HL-60/S4 (cell line): ENCODE results near the gene HTR7.
"Not testable (repeated sequence)": the region's sequence is repeated elsewhere in the genome, so short reads cannot be mapped to it uniquely, and the experiment has no call there.

Experiments
- in situ Hi-C: fragments of 300-500 bp; cut with MboI; formaldehyde crosslinking; loops from 2 replicates; pipeline ENCODE4 v1.14.3; 2022; ENCODE audit warnings: low sequenced_read_pairs

HTR7 gene

DNA sequence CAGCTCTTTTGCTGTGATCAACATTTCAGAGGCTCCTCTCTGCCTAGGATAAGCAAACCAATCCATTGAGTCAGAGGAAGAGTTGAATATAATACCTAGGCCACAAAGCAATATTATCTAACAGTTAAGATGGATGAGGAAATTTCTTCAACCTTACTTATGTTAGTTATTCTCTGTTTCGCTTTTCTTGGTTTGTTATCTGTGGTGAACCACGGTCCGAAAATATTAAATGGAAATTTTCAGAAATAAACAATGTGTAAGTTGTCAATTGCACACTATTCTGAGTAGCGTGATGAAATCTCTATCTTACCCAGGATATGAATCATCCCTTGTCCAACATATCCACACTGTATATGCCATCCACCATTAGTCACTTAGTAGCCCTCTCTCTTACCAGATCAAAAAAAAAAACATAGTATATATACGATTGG is 1.5 kb upstream of the HTR7 start:
- in situ Hi-C loops = loop anchor here (25.0 kb wide), 1 partner anchor 1072 kb away; no protein-coding TSS in a partner anchor

DNA sequence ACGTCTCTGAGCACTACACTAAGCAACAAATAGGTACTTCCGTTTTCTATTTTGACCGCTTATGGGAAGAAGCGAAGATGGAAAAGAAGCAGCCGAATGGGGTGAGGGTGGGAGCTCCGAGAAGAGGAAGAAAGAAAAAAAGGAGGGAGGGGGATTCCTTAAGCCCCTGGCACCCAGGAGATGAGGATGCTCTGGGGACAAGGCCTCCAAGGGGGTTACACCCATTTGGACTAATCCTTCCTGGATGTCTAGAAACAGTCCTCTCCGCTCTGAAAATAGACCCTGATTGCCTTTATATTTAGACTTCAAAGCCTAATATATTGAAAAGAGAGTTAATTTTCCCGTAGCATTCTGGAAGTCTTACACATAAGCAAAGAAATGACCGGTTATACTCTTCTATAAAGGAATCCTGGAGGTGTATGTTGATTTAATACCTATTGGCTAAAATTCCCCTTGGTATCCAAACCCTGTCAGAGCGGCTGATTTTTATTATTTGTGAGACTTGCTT is 676 bp upstream of the HTR7 start:
- in situ Hi-C loops = loop anchor here (25.0 kb wide), 1 partner anchor 1071 kb away; no protein-coding TSS in a partner anchor

DNA sequence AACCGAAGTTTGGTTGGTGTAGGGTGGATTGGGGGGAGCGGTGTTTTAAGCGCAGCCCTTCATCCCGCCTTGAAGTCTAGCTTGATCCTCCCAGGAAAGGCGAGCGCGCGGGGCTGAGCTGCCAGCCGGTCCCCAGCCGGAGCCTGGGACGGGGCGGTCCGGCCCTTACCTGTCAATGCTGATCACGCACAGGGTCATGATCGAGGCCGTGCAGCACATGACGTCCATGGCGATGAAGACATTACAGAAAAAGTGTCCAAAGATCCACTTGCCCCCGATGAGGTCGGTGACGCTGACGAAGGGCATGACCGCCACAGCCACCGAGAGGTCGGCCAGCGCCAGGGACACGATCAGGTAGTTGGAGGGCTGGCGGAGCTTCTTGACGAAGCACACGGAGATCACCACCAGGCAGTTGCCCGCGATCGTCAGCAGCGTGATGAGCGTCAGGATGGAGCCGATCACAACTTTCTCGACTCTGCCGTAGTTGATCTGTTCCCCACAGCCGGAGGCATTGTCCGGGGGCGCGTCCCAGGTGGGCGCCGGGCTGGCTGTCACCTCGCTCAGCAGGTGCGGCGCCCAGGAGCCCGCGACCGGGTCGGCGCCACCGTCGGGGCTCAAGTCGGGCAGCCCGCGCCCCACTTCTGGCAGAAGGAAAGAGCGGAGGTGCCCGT is 740 bp downstream of the HTR7 start:
- in situ Hi-C loops = loop anchor here (25.0 kb wide), 1 partner anchor 1070 kb away; no protein-coding TSS in a partner anchor

DNA sequence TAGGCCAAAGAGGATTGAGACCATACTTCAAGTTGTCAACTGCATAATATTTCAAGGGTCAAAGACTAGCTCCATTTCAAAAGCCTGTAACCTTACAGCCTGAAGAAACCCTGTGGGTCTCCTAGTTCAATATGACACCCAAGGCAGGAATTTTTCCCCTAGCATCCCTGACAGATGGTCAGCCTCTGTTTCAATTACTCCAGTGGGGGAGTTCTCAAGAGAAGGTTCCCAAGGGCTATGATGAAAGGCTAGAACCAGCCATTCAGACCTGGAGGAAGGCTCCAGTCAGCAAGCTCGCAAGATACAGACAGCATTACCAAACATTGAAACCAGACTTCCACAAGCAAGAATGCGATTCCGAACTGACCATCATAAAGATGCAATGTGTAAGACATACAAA is 1.6 kb downstream of the HTR7 start:
- in situ Hi-C loops = loop anchor here (25.0 kb wide), 1 partner anchor 1069 kb away; no protein-coding TSS in a partner anchor

DNA sequence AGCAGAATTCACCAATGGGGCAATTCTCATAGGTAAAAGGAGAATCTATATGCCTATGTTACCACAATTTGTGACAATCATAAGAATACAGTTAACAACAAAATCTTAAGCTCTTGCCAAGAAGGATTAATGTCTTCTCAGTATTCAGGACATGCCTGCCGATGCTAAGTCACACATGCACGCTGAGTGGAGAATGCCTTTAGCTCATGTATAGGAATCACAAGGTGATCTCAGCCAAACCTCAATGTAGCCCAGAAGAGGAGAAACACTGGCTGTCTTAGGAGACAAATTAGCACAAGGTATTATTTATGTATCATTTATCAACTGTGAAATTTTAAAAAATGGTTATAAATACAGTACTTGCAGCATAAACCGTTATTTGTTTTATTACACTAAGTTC is 2.7 kb downstream of the HTR7 start:
- in situ Hi-C loops = loop anchor here (25.0 kb wide), 1 partner anchor 1068 kb away; no protein-coding TSS in a partner anchor

DNA sequence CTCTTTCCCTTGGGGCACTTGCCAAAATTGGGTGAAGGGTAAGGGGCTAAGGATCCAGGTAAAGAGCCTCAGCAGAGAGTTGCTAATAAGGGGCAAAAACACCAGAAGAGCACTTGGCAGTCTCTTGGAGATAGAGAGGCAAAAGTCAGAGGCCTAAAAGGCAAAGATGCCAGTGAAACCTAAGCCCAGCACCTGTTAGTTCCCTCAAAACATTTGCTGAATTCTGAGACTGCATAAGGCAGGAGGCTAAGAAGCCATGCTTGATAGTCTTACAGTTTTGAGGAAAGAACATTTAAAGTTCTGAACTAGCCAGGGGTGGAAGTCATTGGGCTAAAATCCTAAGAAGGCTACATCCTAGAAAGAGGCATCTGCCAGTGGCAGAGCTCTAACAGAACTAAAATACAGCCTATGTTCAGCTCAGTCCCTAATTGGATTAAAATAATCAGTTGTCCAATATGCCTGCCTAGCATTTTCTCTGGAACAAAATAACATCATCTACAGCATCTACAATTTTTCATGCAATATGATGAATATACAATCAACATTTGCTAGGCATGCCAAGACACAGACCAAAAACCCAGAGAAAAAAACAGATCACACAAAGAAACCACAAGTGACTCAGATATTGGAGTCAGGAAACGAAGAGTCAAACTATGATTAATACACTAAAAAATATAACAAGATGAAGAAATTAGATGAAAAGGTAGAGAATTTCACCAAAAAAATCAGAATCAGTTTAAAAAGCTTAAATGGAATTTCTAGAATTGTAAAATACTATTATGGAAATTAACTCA is 7.7 kb downstream of the HTR7 start:
- in situ Hi-C loops = loop anchor here (25.0 kb wide), 1 partner anchor 1063 kb away; no protein-coding TSS in a partner anchor

DNA sequence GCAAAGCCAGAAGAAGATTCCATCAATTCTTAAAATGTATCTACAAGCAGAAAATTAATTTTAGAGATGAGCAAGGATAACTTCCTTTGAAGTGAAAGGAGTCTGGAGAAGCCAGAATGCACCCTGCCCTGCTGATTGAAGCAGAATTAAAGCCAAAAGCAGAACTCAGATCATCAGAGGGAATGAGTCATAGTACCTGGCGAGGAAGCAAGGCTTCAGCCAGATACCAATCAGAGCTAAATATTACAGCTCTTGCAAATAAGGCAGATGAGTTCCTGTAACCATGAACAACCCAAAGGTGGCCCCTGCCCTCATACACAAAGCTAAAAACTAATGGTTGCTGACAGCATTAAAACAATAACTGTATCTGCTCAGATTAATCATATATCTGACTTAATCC is 10.4 kb downstream of the HTR7 start:
- in situ Hi-C loops = no loop called here

DNA sequence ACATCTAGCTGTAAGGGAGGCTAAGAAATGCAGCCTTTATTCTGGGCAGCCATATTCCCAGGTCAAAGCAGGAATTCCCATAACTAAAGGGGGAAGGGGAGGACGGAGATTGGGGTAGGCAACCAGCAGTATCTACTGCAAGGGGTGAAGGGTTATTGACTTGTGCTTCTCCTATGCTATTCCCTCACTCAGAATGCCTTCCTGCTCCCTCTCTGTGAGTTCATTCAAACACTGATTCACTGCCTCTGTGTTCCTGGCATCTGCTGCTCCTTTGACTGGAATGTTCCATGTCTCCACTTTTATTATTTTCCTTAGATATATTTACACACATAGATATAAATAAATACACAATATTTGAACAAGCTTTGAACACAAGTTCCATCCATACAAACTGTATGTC is 11.1 kb downstream of the HTR7 start:
- in situ Hi-C loops = no loop called here

DNA sequence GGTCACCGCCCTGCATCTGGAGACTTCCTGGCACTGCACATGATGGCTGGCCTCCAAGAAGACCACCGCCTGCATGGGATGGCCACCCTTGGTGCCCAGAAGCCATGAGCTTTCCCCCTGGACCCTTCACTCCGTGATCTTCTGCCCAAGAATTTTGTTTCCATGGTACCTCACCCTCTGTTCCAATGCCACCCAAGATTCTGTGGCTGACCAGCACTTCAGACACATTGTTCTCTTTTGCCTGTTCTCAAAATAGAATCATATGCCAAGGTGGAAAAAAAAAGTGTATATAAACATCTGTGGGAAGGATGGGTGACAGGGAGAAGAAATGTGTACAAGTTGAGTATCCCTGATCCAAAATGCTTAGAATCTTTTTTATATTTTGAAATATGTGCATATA is 12.1 kb downstream of the HTR7 start:
- in situ Hi-C loops = no loop called here

DNA sequence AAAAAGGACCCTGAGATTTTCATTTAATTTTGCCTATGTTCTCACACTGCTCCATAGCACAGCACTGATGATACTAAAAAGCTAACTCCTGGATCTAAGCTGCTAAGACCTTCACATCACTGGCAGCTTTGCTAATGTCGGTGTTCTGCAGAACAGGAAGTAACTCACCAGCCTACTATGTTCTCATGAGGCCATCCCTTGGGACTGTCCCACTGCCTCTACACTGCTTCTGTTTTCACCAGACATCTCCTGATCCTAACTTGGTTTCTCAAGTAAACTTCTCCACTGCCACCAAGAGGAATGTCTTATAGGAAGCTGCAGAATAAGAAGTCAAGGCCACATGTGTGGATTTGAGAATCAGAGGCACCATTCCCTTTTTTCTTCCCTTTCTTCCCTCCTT is 15.1 kb downstream of the HTR7 start:
- in situ Hi-C loops = no loop called here

DNA sequence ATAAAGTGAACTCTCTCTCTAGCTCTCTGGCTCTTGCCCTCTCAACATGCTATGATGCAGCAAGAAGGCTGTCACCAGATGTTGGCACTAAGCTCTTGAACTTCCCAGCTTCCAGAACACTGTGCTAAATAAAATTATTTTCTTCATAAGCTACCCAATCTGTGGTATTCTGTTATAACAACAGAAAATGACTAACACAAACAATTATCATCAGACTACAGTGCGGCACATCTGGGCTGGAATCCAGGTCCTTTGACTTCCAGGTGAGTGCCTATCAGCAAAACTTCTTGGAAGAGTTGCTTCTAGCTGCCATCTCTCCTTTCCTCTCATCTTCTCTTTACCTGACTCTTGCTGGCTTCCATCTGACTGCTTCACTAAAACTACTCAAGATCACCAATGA is 20.4 kb downstream of the HTR7 start:
- in situ Hi-C loops = no loop called here

DNA sequence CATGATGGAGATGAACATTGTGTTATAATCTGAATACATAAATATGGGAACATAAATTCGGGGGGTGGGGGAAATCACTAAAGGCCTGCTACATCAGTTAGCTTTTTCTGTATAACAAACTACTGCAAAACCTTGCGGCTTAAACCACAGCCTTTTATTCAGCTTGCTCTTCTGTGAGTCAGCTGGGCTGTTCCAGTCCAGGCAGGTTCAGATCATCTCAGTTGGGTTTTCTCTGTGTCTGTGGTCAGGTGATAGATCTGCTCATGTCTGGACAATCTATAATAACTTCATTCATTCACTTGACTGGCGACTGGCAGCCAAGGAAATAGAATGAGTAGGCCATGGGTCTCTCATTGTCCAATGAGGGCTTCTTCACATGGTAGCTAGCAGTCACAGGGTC is 23.5 kb downstream of the HTR7 start:
- in situ Hi-C loops = no loop called here

DNA sequence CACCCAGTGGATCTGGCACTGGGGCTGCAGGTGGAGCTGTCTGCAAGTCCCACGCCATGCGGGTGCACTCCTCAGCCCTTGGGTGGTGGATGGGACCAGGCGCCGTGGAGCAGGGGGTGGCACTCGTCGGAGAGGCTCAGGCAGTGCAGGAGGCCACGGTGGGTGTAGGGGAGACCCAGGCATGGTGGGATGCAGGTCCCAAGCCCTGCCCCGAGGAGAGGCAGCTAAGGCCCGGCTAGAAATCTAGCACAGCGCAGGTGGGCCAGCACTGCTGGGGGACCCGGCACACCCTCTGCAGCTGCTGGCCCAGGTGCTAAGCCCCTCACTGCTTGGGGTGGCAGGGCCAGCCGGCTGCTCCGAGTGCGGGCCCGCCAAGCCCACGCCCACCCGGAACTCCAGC is 25.7 kb downstream of the HTR7 start:
- in situ Hi-C loops = no loop called here

DNA sequence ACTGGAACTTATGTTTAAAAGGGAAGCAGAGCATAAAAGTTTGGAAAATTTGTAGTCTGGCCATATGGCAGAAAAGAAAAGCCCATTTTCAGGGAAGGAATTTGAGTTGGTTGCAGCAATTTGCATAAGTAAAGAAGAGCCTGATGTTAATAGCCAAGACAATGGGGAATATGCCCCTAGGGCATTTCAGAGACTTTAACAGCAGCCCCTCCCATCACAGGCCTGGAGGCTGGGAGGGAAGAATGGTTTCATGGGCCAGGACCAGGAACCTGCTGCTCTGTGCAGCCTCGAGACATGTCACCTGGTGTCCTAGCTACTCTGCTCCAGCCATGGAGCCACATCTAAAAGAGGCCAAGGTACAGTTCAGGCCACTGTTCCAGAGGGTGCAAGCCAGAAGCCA is 35.3 kb downstream of the HTR7 start:
- in situ Hi-C loops = no loop called here

DNA sequence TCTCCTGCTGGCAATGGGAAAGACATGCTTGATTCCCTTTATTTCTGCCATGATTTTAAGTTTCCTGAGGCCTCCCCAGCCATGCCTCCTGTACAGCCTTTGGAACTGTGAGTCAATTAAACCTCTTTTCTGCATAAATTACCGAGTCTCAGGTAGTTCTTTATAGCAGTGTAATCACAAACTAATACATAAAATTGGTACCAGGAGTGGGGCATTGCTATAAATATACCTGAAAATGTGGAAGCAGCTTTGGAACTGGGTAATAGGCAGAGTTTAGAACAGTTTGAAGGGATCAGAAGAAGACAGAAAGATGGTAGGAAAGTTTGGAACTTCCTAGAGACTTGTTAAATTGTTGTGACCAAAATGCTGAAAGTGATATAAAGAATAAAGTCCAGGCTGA is 36.0 kb downstream of the HTR7 start:
- in situ Hi-C loops = not testable (repeated sequence)

DNA sequence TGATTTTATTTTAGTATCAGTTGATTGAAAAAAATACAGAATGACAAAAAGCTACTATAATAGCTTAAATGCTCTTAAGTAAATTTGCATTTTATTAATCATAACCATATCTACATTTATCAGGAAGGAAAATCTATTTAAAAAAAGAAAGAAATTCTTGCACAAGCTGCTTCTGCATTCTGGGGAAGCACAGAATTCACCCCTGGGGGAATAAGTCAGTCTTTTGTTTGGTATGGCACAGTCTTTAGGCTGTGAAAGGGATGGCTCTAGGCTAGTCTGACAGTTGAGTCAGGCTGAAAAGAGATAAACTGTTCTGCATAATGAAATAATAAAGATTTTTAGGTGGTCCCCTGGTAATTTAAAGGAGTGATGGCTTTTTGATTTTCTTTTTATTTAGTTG is 37.9 kb downstream of the HTR7 start:
- in situ Hi-C loops = no loop called here

DNA sequence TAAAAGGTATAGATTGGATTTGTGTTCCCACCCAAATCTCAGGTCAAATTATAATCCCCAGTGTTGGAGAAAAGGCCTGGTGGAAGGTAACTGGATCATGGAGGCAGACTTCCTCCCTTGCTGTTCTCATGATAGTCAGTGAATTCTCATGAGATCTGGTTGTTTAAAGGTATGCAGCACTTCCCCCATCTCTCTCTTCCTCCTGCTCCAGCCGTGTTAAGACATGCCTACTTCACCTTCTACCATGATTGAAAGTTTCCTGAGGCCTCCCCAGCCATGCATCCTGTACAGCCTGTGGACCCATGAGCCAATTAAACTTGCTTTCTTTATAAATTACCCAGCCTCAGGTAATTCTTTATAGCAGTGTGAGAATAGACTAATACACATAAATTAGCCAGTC is 39.1 kb downstream of the HTR7 start:
- in situ Hi-C loops = no loop called here

DNA sequence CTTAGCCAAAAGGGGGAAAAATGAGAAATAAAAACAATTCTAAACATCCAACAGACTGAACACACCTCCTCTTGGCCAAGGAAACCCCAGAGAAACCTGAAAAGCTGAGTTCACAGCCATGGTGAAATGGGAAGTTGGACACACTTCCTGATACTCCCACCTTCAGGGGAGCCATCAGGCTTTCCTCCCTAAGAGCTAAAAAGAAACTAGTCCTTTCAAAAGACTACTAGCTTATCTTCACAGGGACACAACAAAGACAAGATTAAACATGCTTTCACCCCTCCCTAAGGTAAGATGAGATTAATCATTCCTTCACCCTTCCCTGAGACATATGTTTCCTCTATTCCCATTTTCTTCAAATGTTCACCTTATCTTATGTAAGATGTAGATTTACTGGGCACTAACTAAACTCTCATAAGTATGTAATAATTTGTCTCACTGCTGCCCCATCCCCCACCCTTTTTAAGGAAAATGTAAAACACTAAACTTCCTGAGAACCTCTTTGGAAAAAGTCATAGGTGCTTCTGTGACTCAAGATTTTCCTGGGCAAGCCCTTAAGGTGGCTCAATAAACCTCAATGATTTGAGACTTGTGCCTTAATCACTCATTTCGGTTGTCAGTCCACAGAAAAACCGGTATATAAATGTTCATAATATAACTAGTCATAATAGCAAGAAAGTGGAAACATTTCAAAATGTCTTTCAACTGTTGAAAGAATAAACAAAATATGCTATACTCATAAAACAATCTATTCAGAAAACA is 40.5 kb downstream of the HTR7 start:
- in situ Hi-C loops = no loop called here

DNA sequence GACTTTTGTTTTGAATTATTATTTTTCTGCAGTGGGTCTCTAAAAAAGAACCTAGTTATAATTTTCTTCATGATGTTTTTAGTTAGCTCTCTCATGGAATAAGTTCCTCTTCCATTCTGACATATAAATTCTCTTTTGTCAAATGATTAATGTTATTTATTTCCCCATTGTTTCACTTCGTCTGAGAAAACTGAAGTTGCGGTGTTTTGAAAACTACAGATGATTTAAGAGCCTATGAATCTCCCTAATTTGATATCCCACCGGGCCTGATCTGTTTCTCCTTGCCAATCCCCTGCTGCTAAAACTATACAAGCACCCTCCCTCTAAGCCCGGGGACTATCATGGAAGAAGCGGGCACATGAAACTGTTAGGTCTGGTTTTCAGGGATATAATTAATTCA is 41.4 kb downstream of the HTR7 start:
- in situ Hi-C loops = no loop called here

DNA sequence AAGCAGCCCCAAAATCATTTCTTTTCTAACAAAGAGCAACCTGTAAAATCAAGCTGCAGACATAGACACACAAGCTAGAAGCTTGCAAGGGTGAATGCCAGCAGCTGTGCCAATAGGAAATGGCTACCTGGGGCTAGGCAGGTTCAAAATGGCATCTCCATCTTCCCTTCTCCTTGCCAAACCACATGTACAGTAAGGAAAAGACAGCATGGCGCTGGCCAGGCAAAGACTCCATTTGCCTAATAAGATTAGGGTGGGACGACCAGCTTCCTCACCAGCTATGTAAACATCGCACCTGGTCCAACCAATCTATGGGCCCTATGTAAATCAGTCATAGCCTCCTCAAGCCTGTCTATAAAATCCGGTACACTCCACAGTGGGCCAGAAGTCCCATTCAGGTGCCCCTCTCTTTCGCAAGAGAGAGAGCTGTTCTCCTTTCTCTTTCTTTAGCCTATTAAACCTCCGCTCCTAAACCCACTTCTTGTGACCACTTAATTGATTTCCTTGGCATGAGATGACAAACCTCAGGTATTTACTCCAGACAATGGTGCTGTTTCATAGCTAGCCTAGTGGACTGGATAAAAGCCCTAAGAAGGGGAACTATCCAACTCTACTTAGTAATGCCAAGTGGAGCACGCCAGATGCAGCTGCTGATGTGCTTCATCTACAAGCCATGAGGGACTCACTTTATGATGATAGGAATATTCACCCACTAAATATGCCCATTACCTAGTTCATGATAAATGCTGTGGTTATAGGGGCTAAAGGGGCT is 44.1 kb downstream of the HTR7 start:
- in situ Hi-C loops = no loop called here
